ENCODE results near the gene PWP1. TPM values are rescaled to one million over a fixed set of nuclear protein-coding genes. Genes with fewer than 3 reads are reported as not detected.

Gene PWP1
- total and polyA plus RNA-seq, 8 donors, result 22.8 to 58.6 (median 53.6) TPM

DNA sequence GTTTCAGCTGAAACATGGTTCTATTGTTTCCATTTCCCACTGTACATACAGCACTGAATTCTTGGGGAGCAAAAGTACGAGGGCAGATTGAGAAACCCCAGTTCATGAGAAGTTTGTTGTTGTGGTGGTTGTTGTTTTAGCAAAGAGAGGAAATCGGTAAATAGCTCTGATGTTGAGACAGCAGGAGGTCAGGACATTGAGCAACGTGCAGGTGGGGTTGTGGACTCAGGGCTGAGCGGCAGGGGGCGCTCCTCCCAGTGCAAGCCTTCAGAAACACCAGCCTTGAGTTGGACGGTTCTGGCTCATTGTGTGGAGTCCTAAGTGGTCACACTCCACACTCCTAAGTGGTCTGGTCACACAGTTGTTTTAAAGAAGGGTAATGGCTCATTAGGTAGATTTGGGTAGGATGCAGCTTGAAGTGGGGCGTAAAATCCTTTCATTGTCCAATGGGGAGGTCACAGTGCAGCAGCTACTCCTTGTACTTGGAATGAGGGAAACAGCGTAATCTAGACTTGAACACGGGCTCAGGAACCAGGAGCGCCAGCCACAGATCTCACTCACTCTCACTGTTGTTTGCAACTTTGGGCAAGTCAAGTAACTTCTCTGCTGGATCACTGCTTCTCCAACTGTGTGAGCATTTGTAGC is 14.5 kb upstream of the PWP1 start:
- DNase-seq, result no peak
- TF ChIP-seq, protein P1, sequence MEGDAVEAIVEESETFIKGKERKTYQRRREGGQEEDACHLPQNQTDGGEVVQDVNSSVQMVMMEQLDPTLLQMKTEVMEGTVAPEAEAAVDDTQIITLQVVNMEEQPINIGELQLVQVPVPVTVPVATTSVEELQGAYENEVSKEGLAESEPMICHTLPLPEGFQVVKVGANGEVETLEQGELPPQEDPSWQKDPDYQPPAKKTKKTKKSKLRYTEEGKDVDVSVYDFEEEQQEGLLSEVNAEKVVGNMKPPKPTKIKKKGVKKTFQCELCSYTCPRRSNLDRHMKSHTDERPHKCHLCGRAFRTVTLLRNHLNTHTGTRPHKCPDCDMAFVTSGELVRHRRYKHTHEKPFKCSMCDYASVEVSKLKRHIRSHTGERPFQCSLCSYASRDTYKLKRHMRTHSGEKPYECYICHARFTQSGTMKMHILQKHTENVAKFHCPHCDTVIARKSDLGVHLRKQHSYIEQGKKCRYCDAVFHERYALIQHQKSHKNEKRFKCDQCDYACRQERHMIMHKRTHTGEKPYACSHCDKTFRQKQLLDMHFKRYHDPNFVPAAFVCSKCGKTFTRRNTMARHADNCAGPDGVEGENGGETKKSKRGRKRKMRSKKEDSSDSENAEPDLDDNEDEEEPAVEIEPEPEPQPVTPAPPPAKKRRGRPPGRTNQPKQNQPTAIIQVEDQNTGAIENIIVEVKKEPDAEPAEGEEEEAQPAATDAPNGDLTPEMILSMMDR (IDR thresholded peaks at IDR 0.05), result peak; percentile 50 to 65

DNA sequence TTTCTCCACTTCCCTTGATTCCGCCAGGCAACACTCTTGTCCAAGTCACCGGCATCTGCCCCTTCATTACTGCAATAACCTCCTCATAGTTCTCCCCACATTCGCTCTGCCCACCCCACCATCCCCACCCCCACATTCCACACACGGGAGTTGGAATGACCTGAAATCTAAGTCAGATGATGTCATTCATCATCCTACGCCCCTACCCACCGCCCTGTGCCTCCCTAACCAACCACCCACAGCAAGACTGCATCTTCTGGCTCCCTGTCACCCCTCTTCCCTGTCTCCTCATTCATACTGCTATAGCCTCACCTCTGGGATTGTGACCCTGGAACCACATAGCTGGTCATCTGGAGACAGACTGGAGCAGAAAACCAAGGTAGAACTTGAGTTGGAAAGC is 7.9 kb upstream of the PWP1 start:
- no peak for DNase-seq
- Histone ChIP-seq H3K27me3 (peaks cover 0 to 27% of the 10 kb centered on the region in 2 donors), H3K27ac (no peak overlapping the region), H3K4me3 (no peak overlapping the region), H3K9me3 (no peaks in the 10 kb centered on the region), H3K36me3 (no peaks in the 10 kb centered on the region), H3K4me1 (no peaks in the 10 kb centered on the region)
- intact Hi-C loops (cut with DNase I), result loop anchor here in 1 of 2 donors (10.0 kb wide), 1 partner anchor 207 kb away; no protein-coding TSS in a partner anchor
- no peak for ATAC-seq
- TF ChIP-seq, protein P1 (IDR thresholded peaks at IDR 0.05), result no peak

More for the DNA sequence above, 14.5 kb upstream of the PWP1 start:
- Histone ChIP-seq H3K27ac (no peak overlapping the region), H3K36me3 (no peaks in the 10 kb centered on the region), H3K27me3 (peaks cover 0 to 51% of the 10 kb centered on the region in 2 donors), H3K4me3 (no peak overlapping the region), H3K4me1 (no peaks in the 10 kb centered on the region), H3K9me3 (no peaks in the 10 kb centered on the region)
- intact Hi-C loops (cut with DNase I), result loop anchor here in 1 of 2 donors (10.0 kb wide), 1 partner anchor 214 kb away; no protein-coding TSS in a partner anchor
- peak; percentile 79 for ATAC-seq

DNA sequence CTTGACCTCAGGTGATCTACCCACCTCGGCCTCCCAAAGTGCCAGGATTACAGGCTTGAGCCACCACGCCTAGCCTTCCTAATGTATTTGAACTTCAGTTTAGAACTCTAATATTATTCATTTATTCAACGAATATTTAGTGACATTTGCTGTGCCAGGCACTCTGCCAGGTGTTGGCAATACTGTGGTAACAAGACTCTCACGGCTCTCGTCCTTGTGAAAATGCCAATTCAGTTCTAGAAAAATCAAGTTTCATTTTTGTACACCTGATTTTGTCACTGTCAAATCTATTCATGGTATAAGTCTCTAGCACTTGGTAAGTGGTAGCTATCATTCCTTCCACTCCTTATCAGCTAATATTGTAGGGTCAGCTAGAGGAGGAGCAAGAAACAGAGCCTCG is 6.3 kb upstream of the PWP1 start:
- Histone ChIP-seq H3K4me3 (no peak overlapping the region), H3K9me3 (no peaks in the 10 kb centered on the region), H3K27ac (no peak overlapping the region), H3K36me3 (no peaks in the 10 kb centered on the region), H3K27me3 (peaks cover 0 to 27% of the 10 kb centered on the region in 2 donors), H3K4me1 (no peaks in the 10 kb centered on the region)
- intact Hi-C loops (cut with DNase I), result loop anchor here in 1 of 2 donors (10.0 kb wide), 1 partner anchor 205 kb away; no protein-coding TSS in a partner anchor
- TF ChIP-seq, protein P1 (IDR thresholded peaks at IDR 0.05), result no peak
- DNase-seq (no peak), ATAC-seq (no peak)

DNA sequence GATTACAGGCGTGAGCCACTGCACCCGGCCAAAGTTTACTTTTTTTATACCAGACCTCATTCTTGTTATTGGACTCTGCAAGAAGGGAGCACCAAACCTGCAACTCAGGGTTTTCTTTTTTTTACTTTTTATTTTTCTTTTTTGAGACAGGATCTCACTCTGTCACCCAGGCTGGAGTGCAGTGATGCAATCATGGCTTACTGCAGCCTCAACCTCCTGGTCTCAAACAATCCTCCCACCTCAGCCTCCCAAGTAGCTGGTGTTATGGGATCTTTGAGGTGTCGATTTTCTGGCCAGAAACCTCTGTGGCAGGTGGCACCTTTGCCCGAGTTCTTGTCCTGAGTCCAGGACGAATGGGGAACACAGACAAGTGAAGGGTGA is 4.2 kb upstream of the PWP1 start:
- no peak overlapping the region for H3K27ac ChIP-seq
- DNase-seq, result no peak
- intact Hi-C loops (cut with DNase I), result no loop called here
- H3K9me3 ChIP-seq, result no peaks in the 10 kb centered on the region
- peaks cover 0 to 27% of the 10 kb centered on the region in 2 donors for H3K27me3 ChIP-seq
- no peaks in the 10 kb centered on the region for H3K36me3 ChIP-seq
- no peak for ATAC-seq
- TF ChIP-seq, protein P1 (IDR thresholded peaks at IDR 0.05), result no peak
- H3K4me3 ChIP-seq, result no peak overlapping the region
- H3K4me1 ChIP-seq, result peaks cover 3% of the 10 kb centered on the region in 2 donors

DNA sequence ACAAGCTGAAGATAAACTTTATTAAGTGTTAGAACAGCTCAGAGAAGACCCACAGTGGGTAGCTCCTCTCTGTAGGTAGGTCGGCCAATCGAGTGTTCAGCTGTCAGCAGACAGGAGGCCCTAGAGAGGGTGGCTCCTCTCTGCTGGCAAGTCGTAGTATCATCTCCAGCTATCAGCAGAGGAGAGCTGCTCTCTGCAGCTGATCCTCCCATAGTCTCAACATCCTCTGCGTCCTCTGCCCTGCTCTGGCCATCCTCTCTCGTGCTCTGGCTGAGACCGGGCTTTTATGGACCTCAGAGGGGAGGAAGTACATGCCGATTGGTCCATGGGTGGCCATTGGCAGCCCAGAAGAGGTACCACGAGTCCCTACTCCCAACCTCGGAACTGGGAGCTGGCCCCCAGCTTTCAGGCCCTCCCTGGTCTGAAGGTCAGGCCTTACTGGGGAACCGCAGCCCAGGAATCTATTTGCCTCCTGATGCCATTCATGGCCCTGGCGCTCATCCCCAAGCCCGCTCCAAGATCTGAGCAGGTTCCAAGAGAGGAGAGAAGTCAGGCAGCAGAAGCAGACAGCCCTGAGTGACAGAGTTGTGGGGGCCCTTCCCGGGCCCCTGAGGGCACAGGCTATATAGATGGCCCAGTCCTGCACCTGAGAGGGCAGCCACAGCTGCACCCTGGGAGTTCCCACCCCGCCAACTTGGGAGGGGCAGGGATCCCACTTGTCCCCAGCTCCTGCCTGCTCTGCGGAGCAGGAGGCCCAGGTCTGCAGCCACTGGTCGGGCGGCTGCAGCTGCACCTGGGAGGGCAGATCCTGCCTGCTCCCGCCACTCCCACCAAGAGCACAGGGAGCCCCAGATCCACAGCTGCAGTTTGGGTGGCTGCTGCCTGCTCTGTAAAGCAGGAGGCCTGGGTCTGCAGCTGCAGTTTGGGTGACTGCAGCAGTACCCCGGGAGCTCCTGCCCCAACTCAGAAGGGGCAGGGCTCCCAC is 3.5 kb upstream of the PWP1 start:
- ATAC-seq, result no peak
- intact Hi-C loops (cut with DNase I), result no loop called here
- no peaks in the 10 kb centered on the region for H3K9me3 ChIP-seq
- H3K27ac ChIP-seq, result no peak overlapping the region
- H3K4me3 ChIP-seq, result no peak overlapping the region
- no peaks in the 10 kb centered on the region for H3K36me3 ChIP-seq
- no peak for DNase-seq
- peaks cover 0 to 22% of the 10 kb centered on the region in 2 donors for H3K27me3 ChIP-seq
- TF ChIP-seq, protein P1 (IDR thresholded peaks at IDR 0.05), result no peak
- H3K4me1 ChIP-seq, result peaks cover 3 to 10% of the 10 kb centered on the region in 2 donors
